IMR-90 (cell line): ENCODE results near the gene MAP2K6. TPM values are rescaled to one million over a fixed set of nuclear protein-coding genes. Genes with fewer than 3 reads are reported as not detected.

Experiments
- ATAC-seq: fragments of 200-7000 bp; cut with Tn5 transposase; 2 replicates; pipeline ENCODE4 v1.9.1; 2020; ENCODE audit warnings: low read depth, mild to moderate bottlenecking, moderate library complexity
- BruUV-seq: library from RNA; stranded (reverse); fragments of 400-500 nt; replicated peaks from 2 replicates; lab custom pipeline; 2021; lab: Mats Ljungman, UMichigan
- CTCF ChIA-PET: fragments of 300-600 bp; formaldehyde crosslinking; extraction: SDS; loops from one replicate; lab custom pipeline; 2021; ENCODE audit warnings: antibody characterized with exemption; lab: Yijun Ruan, JAX
- POLR2A ChIA-PET: fragments of 300-600 bp; sonication (Branson Sonifier 250); formaldehyde crosslinking; loops from one replicate; lab custom pipeline; 2022; ENCODE audit warnings: antibody characterized with exemption; ENCODE audit not compliant: unreplicated experiment; lab: Charles Lee
- DNase-seq: peaks from one replicate; pipeline ENCODE4 v3.0.0; 2013
- H2AFZ ChIP-seq: replicated peaks from 2 replicates; pipeline ENCODE3; 2013; ENCODE audit warnings: low read length, mild to moderate bottlenecking; ENCODE audit not compliant: poor library complexity
- H2AK5ac ChIP-seq: 2 replicates; pipeline ENCODE4 v1.6.1; 2013; ENCODE audit warnings: low read depth, low read length, inconsistent platforms
- H2AK9ac ChIP-seq: replicated peaks from 2 replicates; pipeline ENCODE3; 2013; ENCODE audit warnings: mild to moderate bottlenecking, low read depth, low read length, moderate library complexity; ENCODE audit not compliant: poor library complexity
- H2BK120ac ChIP-seq: 2 replicates; pipeline ENCODE4 v1.6.1; 2013; ENCODE audit warnings: low read depth, low read length, inconsistent platforms
- H2BK15ac ChIP-seq: 3 replicates; pipeline ENCODE4 v1.6.1; 2013; ENCODE audit warnings: low read depth, low read length, inconsistent platforms
- H2BK20ac ChIP-seq: 2 replicates; pipeline ENCODE4 v1.6.1; 2013; ENCODE audit warnings: low read depth, mild to moderate bottlenecking, inconsistent platforms, low read length, moderate library complexity
- H2BK5ac ChIP-seq: 2 replicates; pipeline ENCODE4 v1.6.1; 2013; ENCODE audit warnings: mild to moderate bottlenecking, low read depth, low read length, inconsistent platforms; ENCODE audit not compliant: poor library complexity, severe bottlenecking
- H3K14ac ChIP-seq: replicated peaks from 2 replicates; pipeline ENCODE4 v1.6.1; 2013; ENCODE audit warnings: low read depth, low read length, inconsistent platforms
- H3K18ac ChIP-seq: 2 replicates; pipeline ENCODE4 v1.6.1; 2013; ENCODE audit warnings: low read depth, low read length, control low read depth
- H3K23ac ChIP-seq: 2 replicates; pipeline ENCODE4 v1.6.1; 2013; ENCODE audit warnings: low read depth, low read length, inconsistent platforms
- H3K27ac ChIP-seq: 2 replicates; pipeline ENCODE4 v1.5.1; 2013; ENCODE audit warnings: mild to moderate bottlenecking, control low read depth, low read length; ENCODE audit not compliant: insufficient read depth
- H3K27me3 ChIP-seq: 2 replicates; pipeline ENCODE4 v1.6.1; 2013; ENCODE audit warnings: low read length; ENCODE audit not compliant: control insufficient read depth, insufficient read depth
- H3K36me3 ChIP-seq: 2 replicates; pipeline ENCODE4 v1.6.1; 2013; ENCODE audit warnings: low read length, mixed read lengths; ENCODE audit not compliant: control insufficient read depth, insufficient read depth
- H3K4ac ChIP-seq: 2 replicates; pipeline ENCODE4 v1.6.1; 2013; ENCODE audit warnings: low read depth, low read length, inconsistent platforms
- H3K4me1 ChIP-seq: 2 replicates; pipeline ENCODE4 v1.6.1; 2013; ENCODE audit warnings: low read length, mixed read lengths; ENCODE audit not compliant: control insufficient read depth, insufficient read depth
- H3K4me2 ChIP-seq: 2 replicates; pipeline ENCODE4 v1.6.1; 2013; ENCODE audit warnings: low read depth, mild to moderate bottlenecking, control low read depth, low read length, moderate library complexity
- H3K4me3 ChIP-seq: 2 replicates; pipeline ENCODE4 v1.5.1; 2013; ENCODE audit warnings: low read depth, mild to moderate bottlenecking, control low read depth, low read length, moderate library complexity; ENCODE audit not compliant: insufficient read depth
- H3K56ac ChIP-seq: 2 replicates; pipeline ENCODE4 v1.6.1; 2013; ENCODE audit warnings: low read length, inconsistent platforms; ENCODE audit not compliant: insufficient read depth; ENCODE audit errors: extremely low read depth
- H3K79me1 ChIP-seq, 2 experiments: 2 replicates each; pipeline ENCODE4 v1.6.1; 2013; ENCODE audit warnings: low read length in 2 of 2, inconsistent platforms in 1 of 2, low read depth in 1 of 2
- H3K9ac ChIP-seq: 2 replicates; pipeline ENCODE4 v1.6.1; 2013; ENCODE audit warnings: low read depth, low read length, control low read depth
- H3K9me1 ChIP-seq: 2 replicates; pipeline ENCODE4 v1.6.1; 2013; ENCODE audit warnings: low read length, inconsistent platforms; ENCODE audit not compliant: insufficient read depth
- H3K9me3 ChIP-seq: 2 replicates; pipeline ENCODE4 v1.6.1; 2013; ENCODE audit warnings: low read length; ENCODE audit not compliant: control insufficient read depth, insufficient read depth
- H4K20me1 ChIP-seq: 2 replicates; pipeline ENCODE4 v1.6.1; 2013; ENCODE audit warnings: low read length, inconsistent platforms; ENCODE audit not compliant: insufficient read depth
- H4K5ac ChIP-seq: 2 replicates; pipeline ENCODE4 v1.6.1; 2013; ENCODE audit warnings: mild to moderate bottlenecking, low read depth, low read length, control low read depth
- H4K8ac ChIP-seq, 2 experiments: 2 replicates each; pipeline ENCODE4 v1.6.1; 2013; ENCODE audit warnings: low read depth in 2 of 2, low read length in 2 of 2, control low read depth in 1 of 2, inconsistent platforms in 1 of 2
- H4K91ac ChIP-seq: 2 replicates; pipeline ENCODE4 v1.6.1; 2013; ENCODE audit warnings: low read depth, low read length, inconsistent platforms; ENCODE audit not compliant: insufficient read depth
- BHLHE40 ChIP-seq: fragments of 150-350 bp; IDR thresholded peaks from 2 replicates; pipeline ENCODE4 v1.6.1; 2016; ENCODE audit warnings: mild to moderate bottlenecking, low read depth, low read length
- CEBPB ChIP-seq: IDR thresholded peaks from 2 replicates; pipeline ENCODE4 v1.6.1; 2012; ENCODE audit warnings: low read depth, low read length, improper control_type of control experiment
- CHD1 ChIP-seq: IDR thresholded peaks from 2 replicates; pipeline ENCODE4 v1.6.1; 2012; ENCODE audit warnings: low read depth, low read length, improper control_type of control experiment
- MAFK ChIP-seq: IDR thresholded peaks from 2 replicates; pipeline ENCODE4 v1.6.1; 2012; ENCODE audit warnings: low read depth, low read length, improper control_type of control experiment
- MAZ ChIP-seq: IDR thresholded peaks from 2 replicates; pipeline ENCODE4 v1.6.1; 2012; ENCODE audit warnings: low read depth, mild to moderate bottlenecking, low read length, improper control_type of control experiment, moderate library complexity, borderline replicate concordance
- MXI1 ChIP-seq: IDR thresholded peaks from 2 replicates; pipeline ENCODE4 v1.6.1; 2012; ENCODE audit warnings: low read depth, mild to moderate bottlenecking, low read length, moderate library complexity, borderline replicate concordance
- NFE2L2 ChIP-seq: fragments of 150-350 bp; IDR thresholded peaks from 2 replicates; pipeline ENCODE4 v1.6.1; 2016; ENCODE audit warnings: low read depth, mild to moderate bottlenecking, low read length
- RAD21 ChIP-seq: IDR thresholded peaks from 2 replicates; pipeline ENCODE4 v1.6.1; 2012; ENCODE audit warnings: low read length, improper control_type of control experiment
- RCOR1 ChIP-seq: IDR thresholded peaks from 2 replicates; pipeline ENCODE4 v1.6.1; 2012; ENCODE audit warnings: mild to moderate bottlenecking, low read length, improper control_type of control experiment; ENCODE audit not compliant: insufficient replicate concordance
- RFX5 ChIP-seq: IDR thresholded peaks from 2 replicates; pipeline ENCODE4 v1.8.0; 2012; ENCODE audit warnings: low read depth, mild to moderate bottlenecking, low read length, moderate library complexity
- SMC3 ChIP-seq: fragments of 150-350 bp; IDR thresholded peaks from 2 replicates; pipeline ENCODE4 v1.6.1; 2016; ENCODE audit warnings: low read depth, mild to moderate bottlenecking, antibody characterized with exemption, low read length, moderate library complexity
- WGBS, 2 experiments: methylation state at CpG; one replicate each; pipeline versions ENCODE4 v1.1.5 to v1.1.7; 2013; ENCODE audit warnings: missing lambda C conversion rate in 2 of 2; ENCODE audit not compliant: insufficient read length in 1 of 2; ENCODE audit errors: extremely low coverage in 2 of 2; 5-methylcytosine and 5-hydroxymethylcytosine counted together
- dilution Hi-C: fragments of 300-500 bp; cut with HindIII; formaldehyde crosslinking; loops from one replicate; pipeline ENCODE4 v1.14.3; 2018; ENCODE audit warnings: low sequenced_read_pairs; ENCODE audit not compliant: unreplicated experiment
- in situ Hi-C: fragments of 300-500 bp; cut with MboI; formaldehyde crosslinking; loops from 3 replicates; pipeline ENCODE4 v1.14.3; 2019; ENCODE audit warnings: low sequenced_read_pairs, inconsistent platforms, mixed read lengths
- intact Hi-C: fragments of 100-400 bp; cut with micrococcal nuclease; formaldehyde crosslinking; loops from 2 replicates; pipeline ENCODE4 v1.10.0; 2022
- polyA plus RNA-seq, 3 experiments: library from polyadenylated mRNA; depleted of rRNA; stranded (reverse); fragments of >200 nt; gene quantifications; 2 replicates each; pipeline ENCODE4 v1.2.3, GENCODE V29; 2012; ENCODE audit warnings: low replicate concordance in 1 of 3
- total RNA-seq: library from RNA; depleted of rRNA; stranded (reverse); fragments of >200 nt; gene quantifications from 2 replicates; pipeline ENCODE4 v1.2.3, GENCODE V29; 2012
- TF ChIP-seq, protein P1 (sequence below): conservative IDR thresholded peaks from 2 replicates; pipeline ENCODE4 v1.5.1; 2012; ENCODE audit warnings: mild to moderate bottlenecking, low read depth, low read length, improper control_type of control experiment
- TF ChIP-seq, protein P2 (sequence below): fragments of 150-350 bp; IDR thresholded peaks from 2 replicates; pipeline ENCODE4 v1.6.1; 2017; ENCODE audit warnings: mild to moderate bottlenecking, antibody characterized with exemption, low read length, low read depth
- TF ChIP-seq, protein P3 (sequence below): fragments of 150-350 bp; IDR thresholded peaks from 2 replicates; pipeline ENCODE4 v1.6.1; 2016; ENCODE audit warnings: low read depth, mild to moderate bottlenecking, low read length, moderate library complexity, borderline replicate concordance

MAP2K6 gene
- total and polyA plus RNA-seq, 2 of the 4 experiments (the other 2 are of a cell fraction), result 2.4 to 5.7 TPM

DNA sequence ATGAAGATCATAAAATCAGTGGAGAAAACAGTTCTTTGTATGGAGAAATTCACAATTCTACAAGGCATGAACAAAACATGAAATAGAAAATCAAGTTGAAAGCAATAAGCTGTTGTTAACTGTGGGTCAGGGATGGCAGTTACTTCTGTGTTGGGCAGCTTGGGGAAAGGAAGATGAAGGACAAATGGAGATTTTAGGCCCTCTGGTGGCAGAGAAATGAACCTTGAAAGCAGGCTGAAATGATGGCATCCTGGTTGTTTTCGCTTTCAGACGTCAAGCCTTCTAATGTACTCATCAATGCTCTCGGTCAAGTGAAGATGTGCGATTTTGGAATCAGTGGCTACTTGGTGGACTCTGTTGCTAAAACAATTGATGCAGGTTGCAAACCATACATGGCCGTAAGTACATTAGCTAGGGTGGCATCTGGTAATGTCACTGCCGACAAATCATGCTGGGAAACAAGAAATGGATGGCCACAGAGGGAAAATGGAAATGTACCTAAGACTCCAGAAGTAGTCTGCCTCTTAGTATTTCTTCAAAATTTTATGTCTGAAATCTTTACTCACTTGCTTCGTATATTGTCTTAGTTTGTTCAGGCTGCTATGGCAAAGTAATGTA is 108.9 kb downstream of the MAP2K6 start:
- H3K14ac ChIP-seq, result peak overlapping the region; percentile 83; the same call in 1 of the 2 replicates
- H3K79me1 ChIP-seq, result no peaks in the 10 kb centered on the region
- no peak overlapping the region for H2BK120ac ChIP-seq
- no peak overlapping the region for H3K18ac ChIP-seq
- no peaks in the 10 kb centered on the region for H3K27me3 ChIP-seq
- H2BK5ac ChIP-seq, result no peak overlapping the region
- dilution Hi-C loops, result no loop called here
- H4K20me1 ChIP-seq, result no peaks in the 10 kb centered on the region
- H2AK9ac ChIP-seq, result no peak overlapping the region
- no peak overlapping the region for H3K4ac ChIP-seq
- H3K23ac ChIP-seq, result no peak overlapping the region
- CTCF ChIA-PET, result interaction anchor here (0.6 to 3.2 kb wide), 11 partner anchors 16 to 1006 kb away, joined by 3 to 11 read pairs (median 4); no protein-coding TSS in a partner anchor
- H2BK20ac ChIP-seq, result no peak overlapping the region
- WGBS, 2 experiments, result 66% methylated on average over 3 of the region's 7 CpGs; no CpG with 5 or more reads in 1 of the 2 experiments
- H2BK15ac ChIP-seq, result no peak overlapping the region
- no TSS peak for BruUV-seq
- no peak overlapping the region for H4K5ac ChIP-seq
- H3K9me1 ChIP-seq, result no peaks in the 10 kb centered on the region
- H3K9me3 ChIP-seq, result no peaks in the 10 kb centered on the region
- no peak overlapping the region for H3K9ac ChIP-seq
- no peak overlapping the region for H3K27ac ChIP-seq
- DNase-seq, result peak; percentile 64
- no peak overlapping the region for H4K91ac ChIP-seq
- peak; percentile 75 for ATAC-seq
- no peaks in the 10 kb centered on the region for H3K4me1 ChIP-seq
- no peak overlapping the region for H2AK5ac ChIP-seq
- 0 out of 4 replicates have a peak overlapping the region, but pooled peaks of 1 of the 2 experiments have one; percentile 37 for H4K8ac ChIP-seq
- intact Hi-C loops, result loop anchor here (1.0 to 10.0 kb wide), 5 partner anchors 188 to 1031 kb away; partner anchors contain the start of gene ABCA5
- H3K4me2 ChIP-seq, result 0 out of 2 replicates have a peak overlapping the region, but pooled peaks have one; percentile 24
- in situ Hi-C loops, result loop anchor here (5.0 to 10.0 kb wide), 2 partner anchors 196 to 1031 kb away; partner anchors contain the start of gene ABCA5
- POLR2A ChIA-PET, result interaction anchor here (0.6 kb wide), 2 partner anchors 8 to 1034 kb away, joined by 6 to 8 read pairs; no protein-coding TSS in a partner anchor
- H2AFZ ChIP-seq, result peak overlapping the region; percentile 87
- H3K36me3 ChIP-seq, result 0 out of 2 replicates have a peak, but pooled peaks cover 1% of the 10 kb centered on the region
- no peak overlapping the region for H3K56ac ChIP-seq
- H3K4me3 ChIP-seq, result no peak overlapping the region
- TF ChIP-seq, protein P1, sequence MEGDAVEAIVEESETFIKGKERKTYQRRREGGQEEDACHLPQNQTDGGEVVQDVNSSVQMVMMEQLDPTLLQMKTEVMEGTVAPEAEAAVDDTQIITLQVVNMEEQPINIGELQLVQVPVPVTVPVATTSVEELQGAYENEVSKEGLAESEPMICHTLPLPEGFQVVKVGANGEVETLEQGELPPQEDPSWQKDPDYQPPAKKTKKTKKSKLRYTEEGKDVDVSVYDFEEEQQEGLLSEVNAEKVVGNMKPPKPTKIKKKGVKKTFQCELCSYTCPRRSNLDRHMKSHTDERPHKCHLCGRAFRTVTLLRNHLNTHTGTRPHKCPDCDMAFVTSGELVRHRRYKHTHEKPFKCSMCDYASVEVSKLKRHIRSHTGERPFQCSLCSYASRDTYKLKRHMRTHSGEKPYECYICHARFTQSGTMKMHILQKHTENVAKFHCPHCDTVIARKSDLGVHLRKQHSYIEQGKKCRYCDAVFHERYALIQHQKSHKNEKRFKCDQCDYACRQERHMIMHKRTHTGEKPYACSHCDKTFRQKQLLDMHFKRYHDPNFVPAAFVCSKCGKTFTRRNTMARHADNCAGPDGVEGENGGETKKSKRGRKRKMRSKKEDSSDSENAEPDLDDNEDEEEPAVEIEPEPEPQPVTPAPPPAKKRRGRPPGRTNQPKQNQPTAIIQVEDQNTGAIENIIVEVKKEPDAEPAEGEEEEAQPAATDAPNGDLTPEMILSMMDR, result peak; percentile 74
- peak; percentile 68 for TF ChIP-seq RAD21
- peak; percentile 61 for TF ChIP-seq SMC3
- no peak for TF ChIP-seq MXI1
- no peak for TF ChIP-seq RCOR1
- peak; percentile 69 for TF ChIP-seq CEBPB
- no peak for TF ChIP-seq MAZ
- no peak for TF ChIP-seq CHD1
- TF ChIP-seq, protein P2, sequence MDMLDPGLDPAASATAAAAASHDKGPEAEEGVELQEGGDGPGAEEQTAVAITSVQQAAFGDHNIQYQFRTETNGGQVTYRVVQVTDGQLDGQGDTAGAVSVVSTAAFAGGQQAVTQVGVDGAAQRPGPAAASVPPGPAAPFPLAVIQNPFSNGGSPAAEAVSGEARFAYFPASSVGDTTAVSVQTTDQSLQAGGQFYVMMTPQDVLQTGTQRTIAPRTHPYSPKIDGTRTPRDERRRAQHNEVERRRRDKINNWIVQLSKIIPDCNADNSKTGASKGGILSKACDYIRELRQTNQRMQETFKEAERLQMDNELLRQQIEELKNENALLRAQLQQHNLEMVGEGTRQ, result no peak
- no peak for TF ChIP-seq RFX5
- no peak for TF ChIP-seq NFE2L2
- TF ChIP-seq, protein P3, sequence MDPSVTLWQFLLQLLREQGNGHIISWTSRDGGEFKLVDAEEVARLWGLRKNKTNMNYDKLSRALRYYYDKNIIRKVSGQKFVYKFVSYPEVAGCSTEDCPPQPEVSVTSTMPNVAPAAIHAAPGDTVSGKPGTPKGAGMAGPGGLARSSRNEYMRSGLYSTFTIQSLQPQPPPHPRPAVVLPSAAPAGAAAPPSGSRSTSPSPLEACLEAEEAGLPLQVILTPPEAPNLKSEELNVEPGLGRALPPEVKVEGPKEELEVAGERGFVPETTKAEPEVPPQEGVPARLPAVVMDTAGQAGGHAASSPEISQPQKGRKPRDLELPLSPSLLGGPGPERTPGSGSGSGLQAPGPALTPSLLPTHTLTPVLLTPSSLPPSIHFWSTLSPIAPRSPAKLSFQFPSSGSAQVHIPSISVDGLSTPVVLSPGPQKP, result no peak
- no peak for TF ChIP-seq BHLHE40
- TF ChIP-seq MAFK, result no peak
